NCI-H2196 treated with DMSO at 0.1 percent for 48 hours (cell line): Measurements from ENCODE around the gene KRTAP5-10.
"Not testable (repeated sequence)": the region's sequence is repeated elsewhere in the genome, so short reads cannot be mapped to it uniquely, and the experiment has no call there.

Source experiments
- DNase-seq: peaks from one replicate; lab custom pipeline; 2025; ENCODE audit not compliant: unreplicated experiment; lab: John Stamatoyannopoulos, UW

Gene KRTAP5-10

GRCh38 chr11:71565263-71565662 lies at the start of gene KRTAP5-10:
TSS of gene KRTAP5-10 (plus strand) at chr11:71565563. CDS start at chr11:71565588, 25 bp downstream.
- no peak for DNase-seq

- no peak for DNase-seq
These were observed 46.6 kb upstream of the KRTAP5-10 start for GRCh38 chr11:71518506-71519471.

GRCh38 chr11:71519546-71519945 lies 45.8 kb upstream of the KRTAP5-10 start:
- DNase-seq, result no peak

- no peak for DNase-seq
These were observed 40.0 kb upstream of the KRTAP5-10 start for GRCh38 chr11:71525188-71525937.

DNA sequence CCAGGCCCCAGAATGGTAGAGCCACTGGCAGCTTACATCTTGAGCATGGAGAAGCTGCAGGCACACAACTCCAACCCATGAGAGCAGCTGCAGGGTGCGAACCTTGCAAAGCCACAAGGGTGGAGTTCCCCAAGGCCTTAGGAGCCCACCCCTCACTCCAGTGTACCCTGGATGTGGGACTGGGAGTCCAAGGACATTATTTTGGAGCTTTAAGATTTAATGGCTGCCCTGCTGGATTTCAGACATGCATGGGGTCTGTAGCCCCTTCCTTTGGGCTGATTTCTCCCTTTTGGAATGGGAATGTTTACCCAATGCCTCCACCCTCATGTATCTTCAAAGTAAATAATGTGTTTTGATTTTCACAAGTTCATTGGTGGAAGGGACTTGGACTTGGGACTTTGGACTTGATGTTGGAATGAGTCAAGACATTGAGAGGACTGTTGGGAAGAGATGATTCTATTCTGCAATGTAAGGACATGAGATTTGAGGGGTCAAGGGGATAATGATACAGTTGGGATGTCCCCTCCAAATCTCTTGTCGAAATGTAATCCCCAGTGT lies 39.3 kb upstream of the KRTAP5-10 start:
- no peak for DNase-seq

GRCh38 chr11:71526796-71527575 lies 38.4 kb upstream of the KRTAP5-10 start, which contains the start of gene KRTAP5-7:
TSS of gene KRTAP5-7 (plus strand) at chr11:71527267. CDS start at chr11:71527301, 34 bp downstream.
- DNase-seq, result not testable (repeated sequence)

- DNase-seq, result no peak
These were observed 37.7 kb upstream of the KRTAP5-10 start for GRCh38 chr11:71527576-71528210.

DNA sequence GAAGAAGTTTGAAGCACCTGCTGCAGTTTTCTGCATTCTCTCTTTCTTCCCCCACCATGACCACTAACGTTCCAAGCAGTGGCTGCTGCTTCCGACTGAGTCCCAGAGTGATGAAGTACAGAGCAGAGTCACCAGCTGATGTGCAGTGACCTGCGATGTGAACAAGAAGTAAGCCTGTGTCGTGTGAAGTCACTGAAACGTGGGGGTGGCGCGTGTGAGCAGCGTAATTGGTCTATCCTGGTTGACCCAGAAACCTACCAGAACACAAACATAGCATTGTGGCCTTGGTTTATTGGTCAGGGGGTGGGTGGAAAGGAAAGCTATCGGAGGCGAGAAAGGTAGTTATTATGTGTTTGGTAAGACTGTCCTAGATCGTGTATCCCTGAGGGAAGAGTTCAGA lies 34.8 kb upstream of the KRTAP5-10 start:
- no peak for DNase-seq

DNA sequence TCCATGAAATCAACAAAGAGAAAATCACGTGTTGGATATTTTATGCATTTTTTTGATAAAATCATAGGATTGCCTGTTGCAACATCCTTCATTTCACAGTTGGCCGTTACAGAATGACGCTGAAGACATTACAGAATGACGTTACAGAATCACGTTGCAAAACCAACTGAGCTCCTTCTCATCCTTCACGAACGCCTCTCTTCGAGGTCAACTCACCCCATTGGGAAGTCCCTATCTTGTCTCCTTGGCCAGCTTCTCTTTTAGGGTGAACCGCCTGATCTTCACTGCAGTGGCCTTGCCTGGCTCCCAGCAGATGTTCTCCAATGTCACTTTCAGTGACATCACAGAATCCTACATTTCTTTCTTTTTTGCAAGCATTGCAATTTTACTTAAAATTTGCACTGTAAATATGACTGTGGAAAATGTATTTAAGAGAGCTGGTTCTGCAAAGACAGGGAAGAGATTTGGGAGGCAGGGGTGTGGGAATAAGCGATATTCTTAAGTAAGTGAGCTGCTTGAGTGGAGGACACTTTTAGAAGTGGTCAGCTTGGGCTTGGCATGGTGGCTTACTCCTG lies 33.2 kb upstream of the KRTAP5-10 start:
- no peak for DNase-seq

DNA sequence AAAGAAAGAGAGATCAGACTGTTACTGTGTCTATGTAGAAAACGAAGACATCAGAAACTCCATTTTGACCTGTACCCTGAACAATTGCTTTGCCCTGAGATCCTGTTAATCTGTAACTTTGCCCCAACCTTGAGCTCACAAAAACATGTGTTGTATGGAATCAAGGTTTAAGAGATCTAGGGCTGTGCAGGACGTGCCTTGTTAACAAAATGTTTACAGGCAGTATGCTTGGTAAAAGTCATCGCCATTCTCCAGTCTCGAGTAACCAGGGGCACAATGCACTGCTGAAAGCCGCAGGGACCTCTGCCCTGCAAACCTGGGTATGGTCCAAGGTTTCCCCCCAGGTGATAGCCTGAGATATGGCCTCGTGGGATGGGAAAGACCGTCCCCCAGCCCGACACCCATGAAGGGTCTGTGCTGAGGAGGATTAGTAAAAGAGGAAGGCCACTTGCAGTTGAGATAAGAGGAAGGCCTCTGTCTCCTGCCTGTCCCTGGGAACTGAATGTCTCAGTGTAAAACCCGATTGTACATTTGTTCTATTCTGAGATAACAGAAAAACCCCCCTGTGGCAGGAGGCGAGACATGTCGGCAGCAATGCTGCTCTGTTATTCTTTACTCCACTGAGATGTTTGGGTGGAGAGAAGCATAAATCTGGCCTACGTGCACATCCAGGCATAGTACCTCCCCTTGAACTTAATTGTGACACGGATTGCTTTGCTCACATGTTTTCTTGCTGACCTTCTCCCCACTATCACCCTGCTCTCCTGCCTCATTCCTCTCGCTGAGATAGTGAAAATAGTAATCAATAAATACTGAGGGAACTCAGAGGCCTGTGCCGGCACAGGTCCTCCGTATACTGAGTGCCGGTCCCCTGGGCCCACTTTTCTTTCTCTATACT lies 30.4 kb upstream of the KRTAP5-10 start:
- DNase-seq, result not testable (repeated sequence)

DNA sequence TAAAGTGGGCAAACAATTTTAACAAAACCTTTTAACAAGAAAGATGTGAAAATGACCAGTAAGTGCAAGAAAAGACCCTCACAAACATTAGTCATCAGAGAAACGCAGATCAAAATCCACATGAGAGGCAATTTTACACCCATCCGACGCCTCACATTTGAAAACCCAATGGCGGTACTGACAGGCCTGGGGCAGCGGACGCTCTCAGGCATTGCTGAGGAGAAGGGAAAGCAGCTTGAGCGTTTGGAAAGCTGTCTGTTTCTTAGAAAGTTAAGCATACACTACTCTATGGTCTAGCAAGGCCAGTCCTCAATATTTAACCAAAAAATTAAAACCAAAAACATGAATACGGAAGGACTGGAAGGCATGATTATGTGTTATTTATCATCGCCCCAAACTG lies 29.5 kb upstream of the KRTAP5-10 start:
- DNase-seq, result no peak

DNA sequence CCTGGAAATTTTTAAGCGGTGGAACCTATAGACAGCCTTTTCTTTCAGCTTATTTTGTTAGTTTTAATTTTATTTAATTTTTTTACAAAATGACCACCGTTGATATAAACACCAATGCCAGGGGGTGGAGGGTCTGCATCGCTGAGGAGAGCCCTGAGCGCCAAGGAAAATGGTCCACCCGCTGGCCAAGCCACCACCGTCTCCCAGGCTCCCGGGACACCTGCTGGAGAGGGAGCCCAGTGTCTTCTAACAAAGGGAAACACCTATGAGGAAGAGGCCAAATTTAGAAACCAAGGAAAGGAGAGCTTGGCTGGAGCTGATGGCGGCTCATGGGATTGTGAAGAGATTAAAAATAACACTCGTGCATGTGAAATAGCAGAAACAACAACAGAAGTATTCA lies 27.8 kb upstream of the KRTAP5-10 start:
- DNase-seq, result no peak

- not testable (repeated sequence) for DNase-seq
These were observed 27.2 kb upstream of the KRTAP5-10 start, which contains the start of gene KRTAP5-8 for GRCh38 chr11:71537977-71538665. TSS of gene KRTAP5-8 (plus strand) at chr11:71538025. CDS start at chr11:71538056, 31 bp downstream.

DNA sequence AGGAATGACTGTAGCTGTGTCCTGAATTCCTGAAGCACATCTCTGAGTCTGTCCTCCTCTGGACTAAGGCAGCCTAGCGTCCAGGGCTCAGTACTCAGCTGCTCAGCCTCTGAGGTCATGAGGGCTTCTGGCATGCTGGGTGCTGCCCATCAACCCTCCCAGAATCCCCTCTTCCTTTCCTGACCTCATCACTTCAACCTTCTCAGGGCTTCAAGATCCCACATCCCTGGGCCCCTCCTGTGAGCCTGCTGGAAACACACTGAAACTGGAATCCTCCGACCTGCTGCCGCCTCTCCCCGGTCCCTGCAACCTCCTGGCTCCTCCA lies 26.7 kb upstream of the KRTAP5-10 start:
- no peak for DNase-seq

GRCh38 chr11:71539017-71539416 lies 26.3 kb upstream of the KRTAP5-10 start:
- DNase-seq, result no peak

DNA sequence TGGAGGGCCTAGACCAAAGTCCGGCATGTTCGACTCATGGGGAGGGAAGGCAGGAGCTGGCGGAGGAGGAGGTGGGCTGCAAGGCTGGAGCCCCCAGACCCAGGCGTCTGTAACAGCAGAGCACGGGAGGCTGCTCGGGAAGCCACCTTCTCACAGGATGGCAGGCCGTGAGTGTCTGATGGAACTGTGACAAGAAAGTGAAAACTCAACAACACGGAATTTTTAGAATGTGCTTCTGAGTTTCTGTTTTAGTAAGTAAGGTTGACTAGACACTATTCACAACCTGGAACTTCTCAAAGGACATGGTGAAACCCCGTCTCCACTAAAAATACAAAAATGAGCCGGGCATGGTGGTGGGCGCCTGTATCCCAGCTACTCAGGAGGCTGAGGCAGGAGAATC lies 25.4 kb upstream of the KRTAP5-10 start:
- not testable (repeated sequence) for DNase-seq

DNA sequence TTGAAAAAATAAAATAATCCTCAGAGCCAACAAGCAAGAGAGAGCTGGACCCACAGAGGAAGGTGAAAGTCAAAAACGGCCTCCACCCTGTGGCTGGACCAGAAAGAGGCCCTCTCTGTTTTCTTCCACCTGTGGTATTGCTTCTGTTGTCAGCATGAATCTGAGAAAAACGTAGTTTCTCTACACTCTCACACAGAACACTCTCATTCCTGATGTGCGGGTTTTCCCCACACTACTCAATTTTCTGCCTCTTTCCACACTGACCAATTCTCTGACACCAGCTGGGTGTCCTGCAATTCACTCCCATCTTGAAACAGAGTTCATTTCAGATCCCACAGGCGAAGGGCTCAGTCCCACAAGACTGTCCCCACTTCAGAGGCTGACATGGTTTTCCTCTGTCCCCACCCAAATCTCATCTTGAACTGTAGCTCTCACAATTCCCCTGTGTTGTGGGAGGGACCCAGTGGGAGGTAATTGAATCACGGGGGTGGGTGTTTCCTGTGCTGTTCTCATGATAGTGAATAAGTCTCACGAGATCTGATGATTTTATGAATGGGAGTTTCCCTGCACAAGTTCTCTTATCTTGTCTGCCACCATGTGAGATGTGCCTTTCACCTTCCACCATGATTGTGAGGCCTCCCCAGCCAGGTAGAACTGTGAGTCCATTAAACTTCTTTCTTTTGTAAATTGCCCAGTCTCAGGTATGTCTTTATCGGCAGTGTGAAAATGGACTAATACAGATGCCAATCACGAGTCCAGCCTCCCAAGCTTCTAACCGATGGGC lies 24.6 kb upstream of the KRTAP5-10 start:
- DNase-seq, result not testable (repeated sequence)
